HCT116 (cell line): ENCODE results near the gene MTREX. TPM values are rescaled to one million over a fixed set of nuclear protein-coding genes. Genes with fewer than 3 reads are reported as not detected.

Experiments used
- ATAC-seq: fragments of 200-7000 bp; cut with Tn5 transposase; 2 replicates; pipeline ENCODE4 v1.9.1; 2020; ENCODE audit warnings: mild to moderate bottlenecking, moderate library complexity
- BruUV-seq: library from RNA; stranded (reverse); fragments of 400-500 nt; replicated peaks from 2 replicates; lab custom pipeline; 2021; lab: Mats Ljungman, UMichigan
- CTCF ChIA-PET: fragments of 300-600 bp; sonication (Branson Sonifier 250); formaldehyde crosslinking; loops from one replicate; lab custom pipeline; 2021; ENCODE audit warnings: antibody characterized with exemption; lab: Charles Lee
- POLR2A ChIA-PET: fragments of 300-600, 350-600 bp; sonication (Branson Sonifier 250); formaldehyde crosslinking; loops from one replicate; lab custom pipeline; 2021; ENCODE audit warnings: antibody characterized with exemption; lab: Charles Lee
- RAD21 ChIA-PET, 2 experiments: fragments of 300-600 bp; sonication (Branson Sonifier 250); formaldehyde crosslinking; loops; one replicate each; lab custom pipeline; 2023; ENCODE audit warnings: low total read pairs in 2 of 2; ENCODE audit not compliant: uncharacterized antibody in 2 of 2, unreplicated experiment in 2 of 2, low non-redundant PET in 1 of 2; lab: Charles Lee
- DNase-seq: peaks from one replicate; pipeline ENCODE4 v3.0.0-alpha.2; 2010; ENCODE audit warnings: low read depth, low spot score
- H2AFZ ChIP-seq: fragments of 200-600 bp; shearing (Covaris generic), sonication (generic); 2 replicates; pipeline ENCODE4 v1.6.1; 2017; ENCODE audit warnings: low read depth, mixed run types, mixed read lengths, antibody characterized with exemption, low read length; ENCODE audit not compliant: poor library complexity, severe bottlenecking
- H3K27ac ChIP-seq: 2 replicates; pipeline ENCODE4 v1.5.1; 2012; ENCODE audit warnings: low read depth, low read length
- H3K27me3 ChIP-seq: fragments of 200-600 bp; sonication (generic); 2 replicates; pipeline ENCODE4 v1.6.1; 2016; ENCODE audit warnings: mixed run types, low read length, mixed read lengths; ENCODE audit not compliant: insufficient read depth
- H3K36me3 ChIP-seq, 2 experiments: fragments of 200-500 bp in 1 of 2; fragments of 200-600 bp in 1 of 2; sonication (Bioruptor generic) in 1 of 2; sonication (generic) in 1 of 2; 2 replicates each; pipeline versions ENCODE4 v1.5.1 to v1.6.1; 2014 to 2016; ENCODE audit warnings: low read length in 2 of 2, inconsistent platforms in 1 of 2, mixed read lengths in 1 of 2, mixed run types in 1 of 2; ENCODE audit not compliant: insufficient read depth in 2 of 2, control insufficient read depth in 1 of 2
- H3K4me1 ChIP-seq, 2 experiments: fragments of 200-600 bp in 1 of 2; sonication (generic) in 1 of 2; 2 replicates each; pipeline versions ENCODE4 v1.5.1 to v1.6.1; 2012 to 2017; ENCODE audit warnings: low read length in 2 of 2, inconsistent platforms in 1 of 2, mild to moderate bottlenecking in 1 of 2, mixed read lengths in 1 of 2, mixed run types in 1 of 2, moderate library complexity in 1 of 2; ENCODE audit not compliant: insufficient read depth in 2 of 2, control insufficient read depth in 1 of 2
- H3K4me2 ChIP-seq: fragments of 200-600 bp; sonication (generic); 2 replicates; pipeline ENCODE4 v1.6.1; 2017; ENCODE audit warnings: mixed run types, low read length, mixed read lengths
- H3K4me3 ChIP-seq, 2 experiments: fragments of 200-600 bp in 1 of 2; sonication (generic) in 1 of 2; replicated peaks in 1 of 2; 2 replicates each; pipeline ENCODE4 v1.5.1; 2011 to 2016; ENCODE audit warnings: low read length in 2 of 2, control low read depth in 1 of 2, low read depth in 1 of 2, mild to moderate bottlenecking in 1 of 2, mixed read lengths in 1 of 2, mixed run types in 1 of 2
- H3K79me2 ChIP-seq: fragments of 200-600 bp; sonication (generic); 2 replicates; pipeline ENCODE4 v1.6.1; 2017; ENCODE audit warnings: mild to moderate bottlenecking, mixed run types, low read length, moderate library complexity, mixed read lengths; ENCODE audit not compliant: insufficient read depth
- H3K9ac ChIP-seq: fragments of 200-600 bp; sonication (generic); 2 replicates; pipeline ENCODE4 v1.6.1; 2016; ENCODE audit warnings: low read length, mixed read lengths
- H3K9me2 ChIP-seq: fragments of 200-600 bp; sonication (generic), shearing (Covaris generic); 2 replicates; pipeline ENCODE4 v1.6.1; 2017; ENCODE audit warnings: mixed run types, mild to moderate bottlenecking, moderate library complexity; ENCODE audit not compliant: insufficient read depth
- H3K9me3 ChIP-seq, 2 experiments: fragments of 200-500 bp in 1 of 2; fragments of 200-600 bp in 1 of 2; sonication (Bioruptor generic) in 1 of 2; sonication (generic) in 1 of 2; 2 replicates each; pipeline ENCODE4 v1.6.1; 2014 to 2017; ENCODE audit warnings: low read length in 2 of 2, mixed read lengths in 2 of 2, inconsistent platforms in 1 of 2, low read depth in 1 of 2, mild to moderate bottlenecking in 1 of 2, mixed run types in 1 of 2, moderate library complexity in 1 of 2; ENCODE audit not compliant: control insufficient read depth in 1 of 2, insufficient read depth in 1 of 2
- H4K20me1 ChIP-seq: fragments of 200-600 bp; sonication (generic), shearing (Covaris generic); 2 replicates; pipeline ENCODE4 v1.6.1; 2017; ENCODE audit warnings: mixed run types, mild to moderate bottlenecking, moderate library complexity; ENCODE audit not compliant: insufficient read depth
- ATF3 ChIP-seq: IDR thresholded peaks from 2 replicates; pipeline ENCODE4 v1.6.1; 2012
- CBX3 ChIP-seq: IDR thresholded peaks from 2 replicates; pipeline ENCODE4 v1.6.1; 2012; ENCODE audit warnings: low read depth
- EGR1 ChIP-seq: IDR thresholded peaks from 2 replicates; pipeline ENCODE4 v1.6.1; 2012; ENCODE audit warnings: low read depth
- JUND ChIP-seq: IDR thresholded peaks from 2 replicates; pipeline ENCODE4 v1.6.1; 2012
- POLR2A ChIP-seq: IDR thresholded peaks from 2 replicates; pipeline ENCODE4 v1.7.0; 2011; ENCODE audit warnings: borderline replicate concordance; ENCODE audit not compliant: insufficient read depth, insufficient read length; ENCODE audit errors: extremely low read depth
- SP1 ChIP-seq: IDR thresholded peaks from 2 replicates; pipeline ENCODE4 v1.6.1; 2012; ENCODE audit warnings: low read depth
- SRF ChIP-seq: IDR thresholded peaks from 2 replicates; pipeline ENCODE4 v1.6.1; 2012; ENCODE audit warnings: low read depth
- ZFX ChIP-seq: fragments of 450-650 bp; IDR thresholded peaks from 2 replicates; pipeline ENCODE4 v1.6.1; 2017
- ZNF274 ChIP-seq: fragments of 200-500 bp; sonication (Bioruptor generic); IDR thresholded peaks from 2 replicates; pipeline ENCODE4 v1.6.1; 2014; ENCODE audit warnings: mild to moderate bottlenecking, low read depth, low read length, inconsistent platforms
- intact Hi-C: fragments of 100-400 bp; cut with micrococcal nuclease; formaldehyde crosslinking; loops from 2 replicates; pipeline ENCODE4 v1.10.0; 2022
- total RNA-seq: library from RNA; stranded (reverse); gene quantifications from one replicate; pipeline ENCODE4 v1.2.1, GENCODE V29; 2021; ENCODE audit not compliant: unreplicated experiment

The MTREX gene
- total RNA-seq, 1 experiment from 2014 or later, result 101 TPM

- peaks cover 34 to 42% of the 10 kb centered on the region in 2 experiments for H3K4me1 ChIP-seq
- ChIA-PET RAD21 (no interaction called here), POLR2A (no interaction called here), CTCF (no interaction called here)
- peak overlapping the region; percentile 75 for H3K4me2 ChIP-seq
- BruUV-seq, result no TSS peak
- intact Hi-C loops, result no loop called here
- TF ChIP-seq ZFX (no peak), EGR1 (0 out of 2 replicates have a peak, but pooled peaks have one; percentile 36)
- ATAC-seq (no peak), DNase-seq (no peak)
- no peak overlapping the region for H2AFZ ChIP-seq
- no peaks in the 10 kb centered on the region for H3K79me2 ChIP-seq
- H3K9ac ChIP-seq, result no peak overlapping the region
- H3K27me3 ChIP-seq, result no peaks in the 10 kb centered on the region
- H4K20me1 ChIP-seq, result no peaks in the 10 kb centered on the region
- H3K27ac ChIP-seq, result no peak overlapping the region
- H3K9me3 ChIP-seq, result no peaks in the 10 kb centered on the region
- H3K9me2 ChIP-seq, result no peaks in the 10 kb centered on the region
- H3K4me3 ChIP-seq, result no peak overlapping the region
- H3K36me3 ChIP-seq, result no peaks in the 10 kb centered on the region
These were observed 132.4 kb downstream of the MTREX start for GRCh38 chr5:55440188-55440646.

- POLR2A ChIA-PET, result no interaction called here
- RAD21 ChIA-PET, result no interaction called here
- Histone ChIP-seq H3K4me1 (peaks cover 34 to 42% of the 10 kb centered on the region in 2 experiments), H3K4me2 (no peak overlapping the region), H3K9me3 (no peaks in the 10 kb centered on the region), H4K20me1 (no peaks in the 10 kb centered on the region), H3K9ac (no peak overlapping the region)
- CTCF ChIA-PET, result no interaction called here
- TF ChIP-seq SP1 (no peak), POLR2A (no peak), JUND (no peak), ATF3 (no peak), ZNF274 (no peak), SRF (no peak), CBX3 (no peak)
- TF ChIP-seq, all 23 proteins: peak for 0
- BruUV-seq, result no TSS peak
- Histone ChIP-seq H3K27me3 (no peaks in the 10 kb centered on the region), H3K4me3 (no peak overlapping the region), H3K9me2 (no peaks in the 10 kb centered on the region), H2AFZ (no peak overlapping the region), H3K79me2 (no peaks in the 10 kb centered on the region), H3K36me3 (no peaks in the 10 kb centered on the region), H3K27ac (no peak overlapping the region)
- intact Hi-C loops, result no loop called here
- ATAC-seq (no peak), DNase-seq (no peak)
These were observed 133.4 kb downstream of the MTREX start for GRCh38 chr5:55441107-55441771.
